ENCODE measurements around the gene DLEC1.
"Not testable (repeated sequence)": the region's sequence is repeated elsewhere in the genome, so short reads cannot be mapped to it uniquely, and the experiment has no call there.

The DLEC1 gene

GRCh38 chr3:38085311-38085942 is 46.4 kb downstream of the DLEC1 start:
- DNase-seq (ENCODE audit: extremely low read depth, insufficient read length), result no peak
- Histone ChIP-seq H3K27me3 (replicated peaks; ENCODE audit: control insufficient read depth, insufficient read depth, low read length) (no peaks in the 10 kb centered on the region), H3K4me3 (replicated peaks; ENCODE audit: low read depth, low read length) (no peak overlapping the region), H3K36me3 (ENCODE audit: control insufficient read depth, insufficient read depth, low read length) (no peaks in the 10 kb centered on the region; the same call in 1 of the 2 replicates)
- TF ChIP-seq, protein P1, sequence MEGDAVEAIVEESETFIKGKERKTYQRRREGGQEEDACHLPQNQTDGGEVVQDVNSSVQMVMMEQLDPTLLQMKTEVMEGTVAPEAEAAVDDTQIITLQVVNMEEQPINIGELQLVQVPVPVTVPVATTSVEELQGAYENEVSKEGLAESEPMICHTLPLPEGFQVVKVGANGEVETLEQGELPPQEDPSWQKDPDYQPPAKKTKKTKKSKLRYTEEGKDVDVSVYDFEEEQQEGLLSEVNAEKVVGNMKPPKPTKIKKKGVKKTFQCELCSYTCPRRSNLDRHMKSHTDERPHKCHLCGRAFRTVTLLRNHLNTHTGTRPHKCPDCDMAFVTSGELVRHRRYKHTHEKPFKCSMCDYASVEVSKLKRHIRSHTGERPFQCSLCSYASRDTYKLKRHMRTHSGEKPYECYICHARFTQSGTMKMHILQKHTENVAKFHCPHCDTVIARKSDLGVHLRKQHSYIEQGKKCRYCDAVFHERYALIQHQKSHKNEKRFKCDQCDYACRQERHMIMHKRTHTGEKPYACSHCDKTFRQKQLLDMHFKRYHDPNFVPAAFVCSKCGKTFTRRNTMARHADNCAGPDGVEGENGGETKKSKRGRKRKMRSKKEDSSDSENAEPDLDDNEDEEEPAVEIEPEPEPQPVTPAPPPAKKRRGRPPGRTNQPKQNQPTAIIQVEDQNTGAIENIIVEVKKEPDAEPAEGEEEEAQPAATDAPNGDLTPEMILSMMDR (IDR thresholded peaks at IDR 0.05; ENCODE audit: insufficient read depth, low read length, poor library complexity, severe bottlenecking), result no peak

DNA sequence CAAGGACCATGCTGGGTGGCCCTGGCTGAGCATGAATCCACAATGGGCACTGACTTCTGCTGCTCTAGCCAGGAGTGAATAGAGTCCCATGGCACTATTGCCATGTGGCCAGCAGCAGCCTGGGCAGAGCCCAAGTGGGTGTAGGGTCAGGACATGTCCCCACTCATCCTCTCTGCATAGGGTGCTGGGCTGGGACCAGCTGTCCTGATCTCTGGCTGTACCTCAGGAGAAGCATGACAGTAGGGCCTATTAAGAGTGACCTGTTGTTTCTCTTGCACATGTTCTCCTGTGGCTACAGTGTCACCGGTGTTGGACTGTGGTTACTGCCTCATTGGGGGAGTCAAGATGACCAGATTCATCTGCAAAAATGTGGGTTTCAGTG is 46.9 kb downstream of the DLEC1 start:
- Histone ChIP-seq H3K36me3 (ENCODE audit: control insufficient read depth, insufficient read depth, low read length) (no peaks in the 10 kb centered on the region; the same call in 1 of the 2 replicates), H3K4me3 (replicated peaks; ENCODE audit: low read depth, low read length) (no peak overlapping the region), H3K27me3 (replicated peaks; ENCODE audit: control insufficient read depth, insufficient read depth, low read length) (no peaks in the 10 kb centered on the region)
- DNase-seq (ENCODE audit: extremely low read depth, insufficient read length), result no peak
- TF ChIP-seq, protein P1 (IDR thresholded peaks at IDR 0.05; ENCODE audit: insufficient read depth, low read length, poor library complexity, severe bottlenecking), result no peak

DNA sequence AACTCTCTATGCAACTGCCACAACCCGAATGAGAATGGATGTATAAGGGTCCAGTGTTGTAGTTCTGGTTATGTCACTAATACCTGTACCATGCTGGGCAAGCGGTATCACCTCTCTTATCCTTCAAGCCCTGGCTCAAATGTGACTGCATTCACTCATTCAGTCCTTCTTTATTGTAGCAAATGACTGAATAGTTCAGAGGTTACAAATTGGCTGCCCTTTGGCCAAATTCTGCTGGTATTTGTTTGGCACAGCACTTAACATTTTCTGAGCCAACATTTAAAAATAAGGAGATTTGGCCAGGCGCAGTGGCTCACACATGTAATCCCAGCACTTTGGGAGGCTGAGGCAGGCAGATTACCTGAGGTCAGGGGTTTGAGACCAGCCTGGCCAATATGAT is 47.5 kb downstream of the DLEC1 start:
- DNase-seq (ENCODE audit: extremely low read depth, insufficient read length), result no peak

DNA sequence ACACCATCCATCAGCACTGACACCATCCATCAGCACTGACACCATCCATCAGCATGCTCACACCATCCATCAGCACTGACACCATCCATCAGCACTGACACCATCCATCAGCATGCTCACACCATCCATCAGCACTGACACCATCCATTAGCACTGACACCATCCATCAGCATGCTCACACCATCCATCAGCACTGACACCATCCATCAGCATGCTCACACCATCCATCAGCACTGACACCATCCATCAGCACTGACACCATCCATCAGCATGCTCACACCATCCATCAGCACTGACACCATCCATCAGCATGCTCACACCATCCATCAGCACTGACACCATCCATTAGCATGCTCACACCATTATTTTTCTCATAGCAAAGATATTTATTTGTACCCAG is 48.3 kb downstream of the DLEC1 start:
- H3K36me3 ChIP-seq (ENCODE audit: control insufficient read depth, insufficient read depth, low read length); H3K27me3 ChIP-seq (replicated peaks; ENCODE audit: control insufficient read depth, insufficient read depth, low read length); DNase-seq (ENCODE audit: extremely low read depth, insufficient read length); H3K4me3 ChIP-seq (replicated peaks; ENCODE audit: low read depth, low read length): not testable (repeated sequence)

More for the DNA sequence above, 47.5 kb downstream of the DLEC1 start:
- H3K4me3 ChIP-seq (replicated peaks; ENCODE audit: low read depth, low read length), result no peak overlapping the region
- H3K36me3 ChIP-seq (ENCODE audit: control insufficient read depth, insufficient read depth, low read length), result no peaks in the 10 kb centered on the region; the same call in 1 of the 2 replicates
- TF ChIP-seq, protein P1 (IDR thresholded peaks at IDR 0.05; ENCODE audit: insufficient read depth, low read length, poor library complexity, severe bottlenecking), result no peak
- H3K27me3 ChIP-seq (replicated peaks; ENCODE audit: control insufficient read depth, insufficient read depth, low read length), result no peaks in the 10 kb centered on the region

DNA sequence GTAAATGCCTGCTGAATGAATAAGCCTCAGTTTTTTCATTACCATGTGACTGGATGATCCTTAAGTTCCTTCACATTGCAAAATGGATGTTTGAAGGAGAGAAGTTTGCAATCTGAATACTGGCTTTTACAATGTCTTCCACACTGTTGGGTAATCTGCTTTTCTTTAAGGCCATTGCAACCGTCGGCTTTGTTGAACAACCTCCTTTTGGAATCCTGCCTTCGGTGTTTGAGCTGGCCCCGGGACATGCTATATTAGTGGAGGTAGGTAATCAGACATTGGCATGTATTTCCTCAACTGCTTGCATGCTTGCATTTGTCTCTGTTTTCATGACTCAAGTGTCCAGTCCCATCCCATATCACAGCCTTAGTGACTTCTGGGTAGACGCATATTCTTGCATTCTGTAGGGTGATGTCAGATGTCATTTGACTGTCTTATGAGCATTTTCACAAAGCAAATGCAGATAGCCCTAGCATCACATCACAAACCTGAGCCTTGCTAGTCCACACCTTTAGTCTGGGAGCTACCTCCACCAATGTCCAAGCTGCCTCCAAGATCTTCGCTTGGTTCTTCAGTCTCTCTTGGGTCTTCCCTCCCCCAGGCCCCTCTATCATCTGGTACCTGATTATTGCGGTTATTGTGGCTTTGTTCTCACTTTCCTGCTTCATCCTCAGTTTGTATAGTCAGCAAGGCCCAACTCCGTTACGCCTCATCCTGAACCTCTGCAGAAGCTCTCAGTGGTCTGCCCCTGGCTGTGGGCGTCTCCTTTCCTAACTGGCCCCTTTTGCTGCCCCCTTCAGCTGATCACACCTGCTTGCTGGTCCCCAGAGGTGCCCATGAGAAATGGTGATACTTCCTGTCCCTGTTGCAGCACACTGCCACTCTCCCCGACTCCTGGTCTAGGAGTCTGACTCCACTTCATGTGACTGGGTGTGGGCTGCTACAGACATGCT is 49.4 kb downstream of the DLEC1 start:
- Histone ChIP-seq H3K4me3 (replicated peaks; ENCODE audit: low read depth, low read length) (no peak overlapping the region), H3K36me3 (ENCODE audit: control insufficient read depth, insufficient read depth, low read length) (no peaks in the 10 kb centered on the region; the same call in 1 of the 2 replicates), H3K27me3 (replicated peaks; ENCODE audit: control insufficient read depth, insufficient read depth, low read length) (no peaks in the 10 kb centered on the region)
- no peak for DNase-seq (ENCODE audit: extremely low read depth, insufficient read length)
- TF ChIP-seq, protein P1 (IDR thresholded peaks at IDR 0.05; ENCODE audit: insufficient read depth, low read length, poor library complexity, severe bottlenecking), result no peak

- TF ChIP-seq, protein P1 (IDR thresholded peaks at IDR 0.05; ENCODE audit: insufficient read depth, low read length, poor library complexity, severe bottlenecking), result no peak
- Histone ChIP-seq H3K27me3 (replicated peaks; ENCODE audit: control insufficient read depth, insufficient read depth, low read length) (no peaks in the 10 kb centered on the region), H3K4me3 (replicated peaks; ENCODE audit: low read depth, low read length) (no peak overlapping the region), H3K36me3 (ENCODE audit: control insufficient read depth, insufficient read depth, low read length) (no peaks in the 10 kb centered on the region; the same call in 1 of the 2 replicates)
- no peak for DNase-seq (ENCODE audit: extremely low read depth, insufficient read length)
Measured at GRCh38 chr3:38089163-38089562, 50.2 kb downstream of the DLEC1 start.
